HepG2 (cell line): ENCODE data around the gene ST8SIA1. TPM values are rescaled to one million over a fixed set of nuclear protein-coding genes. Genes with fewer than 3 reads are reported as not detected.

Experiments used
- ATAC-seq: fragments of 200-7000 bp; cut with Tn5 transposase; 3 replicates; pipeline ENCODE4 v1.9.1; 2020; ENCODE audit warnings: mild to moderate bottlenecking, moderate library complexity
- BruUV-seq: library from RNA; stranded (reverse); fragments of 400-500 nt; replicated peaks from 2 replicates; lab custom pipeline; 2021; lab: Mats Ljungman, UMichigan
- CTCF ChIA-PET: fragments of 300-600 bp; formaldehyde crosslinking; extraction: SDS; loops from one replicate; lab custom pipeline; 2021; ENCODE audit warnings: low total read pairs, inconsistent platforms, low intra/inter-chr PET ratio; lab: Yijun Ruan, JAX
- POLR2A ChIA-PET: fragments of 350-600 bp; sonication (Branson Sonifier 250); formaldehyde crosslinking; loops from one replicate; lab custom pipeline; 2020; ENCODE audit warnings: antibody characterized with exemption, inconsistent platforms; lab: Yijun Ruan, JAX
- DNase-seq: peaks from one replicate; pipeline ENCODE4 v3.0.0-alpha.2; 2015; ENCODE audit warnings: low spot score
- FAIRE-seq: peaks from 3 replicates; lab custom pipeline; 2011; peaks lifted over from hg19 to GRCh38; lab: Jason Lieb, UNC
- H2AFZ ChIP-seq: one replicate; pipeline ENCODE4 v1.6.1; 2011; ENCODE audit warnings: low read length, inconsistent platforms
- H3K27ac ChIP-seq: fragments of 300-600 bp; 3 replicates; pipeline ENCODE4 v1.8.0; 2011; ENCODE audit warnings: mixed run types, mild to moderate bottlenecking, mixed read lengths, low read length, inconsistent platforms; ENCODE audit not compliant: insufficient read depth; ENCODE audit errors: extremely low read length
- H3K27me3 ChIP-seq, 2 experiments: fragments of 200-600 bp in 1 of 2; 2 replicates in 1 of 2; 3 replicates in 1 of 2; pipeline versions ENCODE4 v1.6.0 to v1.8.0; 2011; ENCODE audit warnings: low read length in 2 of 2, mild to moderate bottlenecking in 2 of 2, moderate library complexity in 2 of 2, inconsistent platforms in 1 of 2; ENCODE audit not compliant: insufficient read depth in 2 of 2, control insufficient read depth in 1 of 2
- H3K36me3 ChIP-seq, 2 experiments: fragments of 200-600 bp in 1 of 2; replicated peaks in 1 of 2; 2 replicates in 1 of 2; 3 replicates in 1 of 2; pipeline versions ENCODE4 v1.5.1 to v1.8.0; 2011; ENCODE audit warnings: low read length in 2 of 2, inconsistent platforms in 1 of 2; ENCODE audit not compliant: insufficient read depth in 2 of 2, control insufficient read depth in 1 of 2
- H3K4me1 ChIP-seq: 2 replicates; pipeline ENCODE4 v1.5.1; 2012; ENCODE audit warnings: low read length, inconsistent platforms; ENCODE audit not compliant: insufficient read depth
- H3K4me2 ChIP-seq: 2 replicates; pipeline ENCODE4 v1.6.0; 2011; ENCODE audit warnings: low read depth, low read length, inconsistent platforms
- H3K4me3 ChIP-seq, 3 experiments: fragments of 200-600 bp in 1 of 3; sonication (generic), shearing (Covaris generic) in 1 of 3; replicated peaks in 1 of 3; 2 replicates each; pipeline ENCODE4 v1.5.1; 2011 to 2016; ENCODE audit warnings: low read length in 3 of 3, inconsistent platforms in 2 of 3, low read depth in 2 of 3, mild to moderate bottlenecking in 2 of 3, control low read depth in 1 of 3, mixed read lengths in 1 of 3; ENCODE audit not compliant: insufficient read depth in 1 of 3
- H3K79me2 ChIP-seq: one replicate; pipeline ENCODE4 v1.6.1; 2011; ENCODE audit warnings: low read length, inconsistent platforms; ENCODE audit not compliant: insufficient read depth
- H3K9ac ChIP-seq: 2 replicates; pipeline ENCODE4 v1.6.0; 2011; ENCODE audit warnings: mild to moderate bottlenecking, low read depth, low read length, inconsistent platforms; ENCODE audit not compliant: insufficient read depth
- H3K9me3 ChIP-seq: 2 replicates; pipeline ENCODE4 v1.5.1; 2012; ENCODE audit warnings: mild to moderate bottlenecking, low read length
- H4K20me1 ChIP-seq: 2 replicates; pipeline ENCODE4 v1.6.0; 2011; ENCODE audit warnings: inconsistent platforms, mild to moderate bottlenecking, low read length, moderate library complexity; ENCODE audit not compliant: insufficient read depth
- FOSL1 ChIP-seq: sonication (generic); formaldehyde crosslinking; IDR thresholded peaks from 2 replicates; pipeline ENCODE4 v1.9.0; 2021; ENCODE audit warnings: missing genetic modification reagents, borderline replicate concordance
- MEIS1 ChIP-seq: sonication (generic); formaldehyde crosslinking; IDR thresholded peaks from 2 replicates; pipeline ENCODE4 v1.9.0; 2021; ENCODE audit warnings: mild to moderate bottlenecking, missing genetic modification reagents, moderate library complexity, borderline replicate concordance
- MTA1 ChIP-seq: sonication (generic); formaldehyde crosslinking; IDR thresholded peaks from 2 replicates; pipeline ENCODE4 v1.4.0; 2020; ENCODE audit warnings: missing genetic modification reagents, mild to moderate bottlenecking, borderline replicate concordance
- MXD1 ChIP-seq: sonication (generic); formaldehyde crosslinking; IDR thresholded peaks from 2 replicates; pipeline ENCODE4 v1.4.0; 2020; ENCODE audit warnings: mild to moderate bottlenecking, missing genetic modification reagents
- SRSF1 ChIP-seq: fragments of 200-400 bp; formaldehyde crosslinking; optimal IDR thresholded peaks from 2 replicates; pipeline ENCODE3; 2017; ENCODE audit warnings: mild to moderate bottlenecking, low read depth, low read length, moderate library complexity
- ZNF354B ChIP-seq: sonication (generic); formaldehyde crosslinking; IDR thresholded peaks from 2 replicates; pipeline ENCODE4 v1.8.0; 2022; ENCODE audit warnings: mild to moderate bottlenecking, missing genetic modification reagents
- ZNF616 ChIP-seq: sonication (generic); formaldehyde crosslinking; IDR thresholded peaks from 2 replicates; pipeline ENCODE4 v1.5.0; 2020; ENCODE audit warnings: low read depth, mild to moderate bottlenecking, missing genetic modification reagents
- ZSCAN21 ChIP-seq: sonication (generic); formaldehyde crosslinking; IDR thresholded peaks from 2 replicates; pipeline ENCODE4 v1.8.0; 2022; ENCODE audit warnings: mild to moderate bottlenecking, missing genetic modification reagents, moderate library complexity, borderline replicate concordance
- WGBS: methylation state at CpG from one replicate; pipeline ENCODE4 v1.1.6; 2017; ENCODE audit warnings: low lambda C conversion rate; 5-methylcytosine and 5-hydroxymethylcytosine counted together
- in situ Hi-C: cut with HindIII; loops from 2 replicates; pipeline ENCODE4 v1.10.0; 2017; ENCODE audit warnings: low pct_unique_long_range_greater_than_20kb; ENCODE audit not compliant: extremely low pct_ligation_motif_present
- intact Hi-C: fragments of 100-400 bp; cut with micrococcal nuclease; formaldehyde crosslinking; loops from one replicate; pipeline ENCODE4 v1.10.0; 2022; ENCODE audit not compliant: unreplicated experiment
- polyA plus RNA-seq, 8 experiments: library from polyadenylated mRNA; depleted of rRNA in 3 of 8; stranded (reverse) in 7 of 8; unstranded in 1 of 8; fragments of >200 nt; fragmentation: Illumina TruSeq in 4 of 8; extraction: Trizol in 4 of 8; gene quantifications; 2 replicates each; pipeline versions ENCODE4 v1.2.1 to v1.2.3, GENCODE V29; 2011 to 2016; ENCODE audit warnings: low read depth in 4 of 8, missing spikeins in 1 of 8, mixed read lengths in 1 of 8; ENCODE audit not compliant: insufficient read depth in 1 of 8
- total RNA-seq, 5 experiments: library from RNA; depleted of rRNA; stranded (reverse); fragments of >200 nt; fragmentation: Illumina TruSeq; extraction: Trizol; gene quantifications; 2 replicates each; pipeline ENCODE4 v1.2.3, GENCODE V29; 2016; ENCODE audit warnings: low read depth in 1 of 5

ST8SIA1 gene
- total and polyA plus RNA-seq, 2 of the 13 experiments (the other 11 are each of a cell fraction or from before 2014, with no cell fraction given), result not detected

DNA sequence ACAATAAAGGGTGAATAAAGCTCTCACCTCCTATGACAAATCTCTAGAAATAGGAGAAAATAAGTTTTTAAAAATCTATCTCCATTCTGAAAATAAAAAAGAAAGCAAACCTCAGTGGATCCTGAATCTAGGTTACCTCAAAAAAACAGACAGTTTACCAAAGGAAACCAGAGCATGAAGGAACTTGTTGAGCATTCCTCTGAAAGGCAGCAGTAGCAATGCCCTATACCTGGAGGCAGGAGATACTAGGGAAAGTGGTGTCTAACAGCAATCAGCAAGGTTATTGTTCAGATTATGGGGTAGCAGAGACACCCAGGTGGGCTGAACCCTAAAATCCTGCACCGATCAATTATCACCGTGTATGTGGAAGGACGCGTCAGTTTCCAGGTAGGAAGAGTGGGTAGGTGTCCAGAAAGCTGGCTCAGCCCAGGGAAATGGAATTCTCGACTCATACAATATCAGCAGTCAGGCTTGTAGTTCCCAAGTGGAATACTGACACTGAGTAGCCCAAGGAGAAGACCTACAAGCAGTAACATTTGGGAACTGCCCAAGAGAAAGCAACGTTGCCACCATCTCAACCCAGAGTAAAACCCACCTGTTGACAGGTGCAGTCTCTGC lies 128.3 kb downstream of the ST8SIA1 start:
- no peak for FAIRE-seq
- TF ChIP-seq MTA1 (CRISPR knock-in tag), result no peak
- TF ChIP-seq MEIS1 (CRISPR knock-in tag), result no peak
- TF ChIP-seq ZNF354B (CRISPR knock-in tag), result no peak

GRCh38 chr12:22204391-22204790 lies 130.1 kb downstream of the ST8SIA1 start:
- Histone ChIP-seq H4K20me1 (no peaks in the 10 kb centered on the region), H3K4me1 (no peaks in the 10 kb centered on the region), H3K27ac (no peak overlapping the region), H3K27me3 (no peaks in the 10 kb centered on the region), H3K79me2 (no peaks in the 10 kb centered on the region), H3K36me3 (no peaks in the 10 kb centered on the region), H3K9me3 (no peaks in the 10 kb centered on the region), H3K4me2 (no peak overlapping the region), H3K9ac (no peak overlapping the region), H3K4me3 (no peak overlapping the region), H2AFZ (no peak overlapping the region)
- no peak for FAIRE-seq
- in situ Hi-C loops (no loop called here), intact Hi-C loops (no loop called here)
- ATAC-seq, result no peak
- BruUV-seq, result no TSS peak
- DNase-seq, result no peak
- POLR2A ChIA-PET, result no interaction called here
- WGBS, result 3% methylated on average over 1 of the region's 1 CpG
- CTCF ChIA-PET, result no interaction called here
- no peak for TF ChIP-seq MXD1
- no peak for TF ChIP-seq FOSL1 (CRISPR knock-in tag)
- TF ChIP-seq ZNF616, result no peak
- TF ChIP-seq ZSCAN21, result no peak
- no peak for TF ChIP-seq SRSF1

More for the DNA sequence above, 128.3 kb downstream of the ST8SIA1 start:
- H4K20me1 ChIP-seq, result no peaks in the 10 kb centered on the region
- ATAC-seq (no peak), DNase-seq (no peak)
- in situ Hi-C loops (no loop called here), intact Hi-C loops (no loop called here)
- no peak overlapping the region for H3K4me2 ChIP-seq
- no peak overlapping the region for H3K27ac ChIP-seq
- ChIA-PET POLR2A (no interaction called here), CTCF (no interaction called here)
- no peak overlapping the region for H3K4me3 ChIP-seq
- H3K4me1 ChIP-seq, result no peaks in the 10 kb centered on the region
- no peaks in the 10 kb centered on the region for H3K9me3 ChIP-seq
- BruUV-seq, result no TSS peak
- H3K9ac ChIP-seq, result no peak overlapping the region
- H3K79me2 ChIP-seq, result no peaks in the 10 kb centered on the region
- no peaks in the 10 kb centered on the region for H3K27me3 ChIP-seq
- WGBS, result 28% methylated on average over 6 of the region's 6 CpGs
- no peaks in the 10 kb centered on the region for H3K36me3 ChIP-seq
- no peak overlapping the region for H2AFZ ChIP-seq
